Hematopoietic multipotent progenitor cell (in vitro differentiated cells): ENCODE measurements around the gene POPDC3. TPM values are rescaled to one million over a fixed set of nuclear protein-coding genes. Genes with fewer than 3 reads are reported as not detected.

Experiments used
- DNase-seq, 3 donors: peaks; one replicate each; pipeline ENCODE4 v3.0.0-alpha.2; 2011 to 2015; ENCODE audit warnings: low read depth in 2 of 3, low spot score in 2 of 3
- total RNA-seq: library from RNA; depleted of rRNA; stranded (reverse); fragments of >200 nt; gene quantifications from one replicate; pipeline ENCODE4 v1.2.3, GENCODE V29; 2012

The POPDC3 gene
- total RNA-seq, 1 donor: not detected

GRCh38 chr6:105153676-105154075 lies 26.1 kb downstream of the POPDC3 start:
- no peak for DNase-seq

GRCh38 chr6:105152880-105153279 lies 26.9 kb downstream of the POPDC3 start:
- DNase-seq: no peak

GRCh38 chr6:105151644-105152043 lies 28.2 kb downstream of the POPDC3 start:
- no peak for DNase-seq

- no peak for DNase-seq
These were observed 41.7 kb downstream of the POPDC3 start for GRCh38 chr6:105138141-105138540.

- DNase-seq: no peak
These were observed 42.4 kb downstream of the POPDC3 start for GRCh38 chr6:105137388-105137787.

- peak in 2 of 3 donors; percentile 36 to 44 for DNase-seq
These were observed 43.1 kb downstream of the POPDC3 start for GRCh38 chr6:105136431-105137350.

- DNase-seq: peak in 1 of 3 donors; percentile 7
These were observed 43.8 kb downstream of the POPDC3 start for GRCh38 chr6:105135907-105136430.

- DNase-seq: no peak
These were observed 44.8 kb downstream of the POPDC3 start for GRCh38 chr6:105135056-105135455.

- DNase-seq: no peak
These were observed 57.1 kb downstream of the POPDC3 start for GRCh38 chr6:105122717-105123116.

GRCh38 chr6:105121981-105122380 lies 57.8 kb downstream of the POPDC3 start:
- no peak for DNase-seq

- no peak for DNase-seq
These were observed 59.2 kb downstream of the POPDC3 start for GRCh38 chr6:105120570-105120969.

- DNase-seq: no peak
These were observed 63.7 kb downstream of the POPDC3 start for GRCh38 chr6:105116150-105116549.

GRCh38 chr6:105113422-105113821 lies 66.4 kb downstream of the POPDC3 start:
- DNase-seq: no peak

- DNase-seq: no peak
These were observed 67.2 kb downstream of the POPDC3 start for GRCh38 chr6:105112577-105112976.

GRCh38 chr6:105111871-105112270 lies 67.9 kb downstream of the POPDC3 start:
- no peak for DNase-seq

GRCh38 chr6:105111105-105111504 lies 68.7 kb downstream of the POPDC3 start:
- DNase-seq: no peak

GRCh38 chr6:105109955-105110895 lies 69.6 kb downstream of the POPDC3 start:
- DNase-seq: no peak

GRCh38 chr6:105108631-105109262 lies 71.1 kb downstream of the POPDC3 start:
- DNase-seq: no peak
